Natural killer cell (primary cell): ENCODE measurements around the gene SNAPIN. TPM values are rescaled to one million over a fixed set of nuclear protein-coding genes. Genes with fewer than 3 reads are reported as not detected.

Experiments used
- ATAC-seq, 3 donors: fragments of 150-1000 bp in 2 of 3; fragments of 200-7000 bp in 1 of 3; cut with Tn5 transposase; 1 replicate in 1 of 3; 2 replicates in 2 of 3; pipeline ENCODE4 v1.10.0; 2021; ENCODE audit warnings: mild to moderate bottlenecking in 2 of 3, moderate library complexity in 2 of 3
- DNase-seq, 2 donors: peaks; one replicate each; pipeline versions ENCODE4 v3.0.0 to v3.0.0-alpha.2; 2013 to 2021; ENCODE audit warnings: mixed read lengths in 1 of 2
- H3K27ac ChIP-seq: one replicate; pipeline ENCODE4 v1.5.1; 2013; ENCODE audit warnings: mild to moderate bottlenecking, low read length
- H3K27me3 ChIP-seq: one replicate; pipeline ENCODE4 v1.6.1; 2013; ENCODE audit warnings: low read length; ENCODE audit not compliant: control insufficient read depth, insufficient read depth
- H3K36me3 ChIP-seq: one replicate; pipeline ENCODE4 v1.6.1; 2013; ENCODE audit warnings: low read length; ENCODE audit not compliant: control insufficient read depth, insufficient read depth
- H3K4me1 ChIP-seq: one replicate; pipeline ENCODE4 v1.6.1; 2013; ENCODE audit warnings: low read length; ENCODE audit not compliant: control insufficient read depth, insufficient read depth
- H3K4me3 ChIP-seq: one replicate; pipeline ENCODE4 v1.5.1; 2013; ENCODE audit warnings: low read length
- H3K9me3 ChIP-seq: one replicate; pipeline ENCODE4 v1.6.1; 2013; ENCODE audit warnings: low read length; ENCODE audit not compliant: control insufficient read depth, insufficient read depth
- H3K27ac Mint-ChIP-seq, 2 donors: one replicate each; pipeline ENCODE4 v1.8.0; 2022; ENCODE audit warnings: mild to moderate bottlenecking in 2 of 2, mixed read lengths in 2 of 2, moderate library complexity in 1 of 2
- H3K27me3 Mint-ChIP-seq, 2 donors: one replicate each; pipeline ENCODE4 v1.8.0; 2022; ENCODE audit warnings: low read depth in 2 of 2, mixed read lengths in 2 of 2
- H3K36me3 Mint-ChIP-seq: one replicate; pipeline ENCODE4 v1.8.0; 2022; ENCODE audit warnings: mixed read lengths
- H3K4me1 Mint-ChIP-seq, 2 donors: one replicate each; pipeline ENCODE4 v1.8.0; 2022; ENCODE audit warnings: mixed read lengths in 2 of 2
- H3K4me3 Mint-ChIP-seq: one replicate; pipeline ENCODE4 v1.8.0; 2022; ENCODE audit warnings: mild to moderate bottlenecking, moderate library complexity, mixed read lengths
- H3K9me3 Mint-ChIP-seq, 2 donors: one replicate each; pipeline ENCODE4 v1.8.0; 2022; ENCODE audit warnings: mixed read lengths in 2 of 2
- CTCF ChIP-seq: fragments of 200-600 bp; IDR thresholded peaks from one replicate; pipeline ENCODE4 v1.8.0; 2022; ENCODE audit warnings: antibody characterized with exemption
- WGBS: methylation state at CpG from one replicate; pipeline ENCODE4 v1.1.7; 2013; ENCODE audit warnings: missing lambda C conversion rate; ENCODE audit not compliant: insufficient coverage; 5-methylcytosine and 5-hydroxymethylcytosine counted together
- intact Hi-C: fragments of 100-400 bp; cut with micrococcal nuclease; formaldehyde crosslinking; loops from one replicate; pipeline ENCODE4 v1.14.2; 2022
- total RNA-seq, 4 donors: library from RNA; stranded (reverse); fragments of 120-200 nt in 1 of 4; gene quantifications; one replicate each; pipeline versions ENCODE4 v1.2.3 to v1.2.4, GENCODE V29; 2013 to 2022

SNAPIN gene
- total RNA-seq, 3 donors from 2014 or later (not counting 1 experiment from before 2014, with no cell fraction given): 21.0 to 25.5 (median 23.5) TPM

GRCh38 chr1:153649137-153649862, 9.2 kb upstream of the SNAPIN start:
- Mint-ChIP-seq H3K4me3 (no peak overlapping the region), H3K4me1 (peaks cover 30 to 43% of the 10 kb centered on the region in 2 donors), H3K9me3 (no peaks in the 10 kb centered on the region), H3K36me3 (peaks cover 16% of the 10 kb centered on the region), H3K27ac (peak overlapping the region; percentile 36 to 75), H3K27me3 (no peaks in the 10 kb centered on the region)
- no peak overlapping the region for H3K27ac ChIP-seq
- no peak for TF ChIP-seq CTCF
- H3K4me3 ChIP-seq: no peak overlapping the region
- intact Hi-C loops: no loop called here
- peaks cover 15% of the 10 kb centered on the region for H3K4me1 ChIP-seq
- 71% methylated on average over 3 of the region's 3 CpGs for WGBS
- H3K36me3 ChIP-seq: peaks cover 20% of the 10 kb centered on the region
- H3K9me3 ChIP-seq: no peaks in the 10 kb centered on the region
- ATAC-seq: peak in 1 of 3 donors; percentile 11
- H3K27me3 ChIP-seq: no peaks in the 10 kb centered on the region
- peak in 1 of 2 donors; percentile 59 for DNase-seq

GRCh38 chr1:153649863-153650235, 8.7 kb upstream of the SNAPIN start:
- no peak overlapping the region for H3K27ac ChIP-seq
- no peak for ATAC-seq

GRCh38 chr1:153651771-153652170, 6.7 kb upstream of the SNAPIN start:
- H3K9me3 ChIP-seq: no peaks in the 10 kb centered on the region
- H3K4me3 ChIP-seq: no peak overlapping the region
- H3K4me1 ChIP-seq: peaks cover 8% of the 10 kb centered on the region
- H3K27me3 ChIP-seq: no peaks in the 10 kb centered on the region
- no peak for TF ChIP-seq CTCF
- DNase-seq: no peak
- Mint-ChIP-seq H3K27me3 (no peaks in the 10 kb centered on the region), H3K4me1 (peaks cover 12 to 23% of the 10 kb centered on the region in 2 donors), H3K4me3 (no peak overlapping the region), H3K27ac (no peak overlapping the region), H3K36me3 (no peaks in the 10 kb centered on the region), H3K9me3 (no peaks in the 10 kb centered on the region)
- WGBS: 89% methylated on average over 1 of the region's 1 CpG
- no peak overlapping the region for H3K27ac ChIP-seq
- no peak for ATAC-seq
- no peaks in the 10 kb centered on the region for H3K36me3 ChIP-seq
- intact Hi-C loops: no loop called here

More at GRCh38 chr1:153649863-153650235, 8.7 kb upstream of the SNAPIN start:
- intact Hi-C loops: no loop called here
- H3K36me3 ChIP-seq: peaks cover 15% of the 10 kb centered on the region
- 84% methylated on average over 2 of the region's 2 CpGs for WGBS
- no peak overlapping the region for H3K4me3 Mint-ChIP-seq
- H3K27me3 Mint-ChIP-seq: no peaks in the 10 kb centered on the region
- H3K36me3 Mint-ChIP-seq: peaks cover 16% of the 10 kb centered on the region
- no peaks in the 10 kb centered on the region for H3K9me3 ChIP-seq
- no peaks in the 10 kb centered on the region for H3K9me3 Mint-ChIP-seq
- H3K27me3 ChIP-seq: no peaks in the 10 kb centered on the region
- peaks cover 15% of the 10 kb centered on the region for H3K4me1 ChIP-seq
- peak in 1 of 2 donors; percentile 35 for DNase-seq
- no peak overlapping the region for H3K4me3 ChIP-seq
- TF ChIP-seq CTCF: no peak
- peak overlapping the region; percentile 31 to 75 for H3K27ac Mint-ChIP-seq
- peaks cover 28 to 38% of the 10 kb centered on the region in 2 donors for H3K4me1 Mint-ChIP-seq
